Smooth muscle cell (in vitro differentiated cells): Measurements from ENCODE around the gene ADGRG7. TPM values are rescaled to one million over a fixed set of nuclear protein-coding genes. Genes with fewer than 3 reads are reported as not detected.

Source experiments
- DNase-seq: peaks from one replicate; lab custom pipeline; 2025; ENCODE audit not compliant: unreplicated experiment; lab: John Stamatoyannopoulos, UW
- H2AFZ ChIP-seq: fragments of 200-600 bp; sonication (generic); 2 replicates; pipeline ENCODE4 v1.6.0; 2016; ENCODE audit warnings: antibody characterized with exemption, low read depth, mild to moderate bottlenecking
- H3F3A ChIP-seq: fragments of 200-600 bp; sonication (generic); 2 replicates; pipeline ENCODE4 v1.6.0; 2017; ENCODE audit warnings: antibody characterized with exemption, low read depth
- H3K27ac ChIP-seq: fragments of 200-600 bp; sonication (generic); 2 replicates; pipeline ENCODE4 v1.5.1; 2016; ENCODE audit warnings: low read depth, mild to moderate bottlenecking
- H3K27me3 ChIP-seq: fragments of 200-600 bp; sonication (generic); 2 replicates; pipeline ENCODE4 v1.6.1; 2016; ENCODE audit warnings: low read depth, mild to moderate bottlenecking
- H3K36me3 ChIP-seq: fragments of 200-600 bp; sonication (generic); 2 replicates; pipeline ENCODE4 v1.5.1; 2016; ENCODE audit warnings: low read depth
- H3K4me1 ChIP-seq: fragments of 200-600 bp; sonication (generic); 2 replicates; pipeline ENCODE4 v1.5.1; 2016; ENCODE audit warnings: low read depth
- H3K4me2 ChIP-seq: fragments of 200-600 bp; sonication (generic); 2 replicates; pipeline ENCODE4 v1.6.0; 2016; ENCODE audit warnings: mild to moderate bottlenecking
- H3K4me3 ChIP-seq: fragments of 200-600 bp; sonication (generic); 2 replicates; pipeline ENCODE4 v1.5.1; 2016; ENCODE audit warnings: mild to moderate bottlenecking
- H3K79me2 ChIP-seq: fragments of 200-600 bp; sonication (generic); 2 replicates; pipeline ENCODE4 v1.6.0; 2016; ENCODE audit warnings: low read depth, mild to moderate bottlenecking
- H3K9ac ChIP-seq: fragments of 200-600 bp; sonication (generic); 2 replicates; pipeline ENCODE4 v1.6.0; 2016; ENCODE audit warnings: low read depth
- H3K9me3 ChIP-seq: fragments of 200-600 bp; sonication (generic); replicated peaks from 2 replicates; pipeline ENCODE4 v1.5.1; 2016; ENCODE audit warnings: low read depth
- H4K20me1 ChIP-seq: fragments of 200-600 bp; sonication (generic); 2 replicates; pipeline ENCODE4 v1.6.0; 2016; ENCODE audit warnings: low read depth
- CTCF ChIP-seq: fragments of 200-600 bp; sonication (generic); IDR thresholded peaks from 2 replicates; pipeline ENCODE4 v1.5.1; 2017; ENCODE audit warnings: borderline replicate concordance, mild to moderate bottlenecking, antibody characterized with exemption; ENCODE audit not compliant: insufficient read depth, poor library complexity, severe bottlenecking
- WGBS: methylation state at CpG from one replicate; pipeline ENCODE4 v1.1.7; 2016; ENCODE audit warnings: low lambda C conversion rate; 5-methylcytosine and 5-hydroxymethylcytosine counted together
- polyA plus RNA-seq: library from polyadenylated mRNA; unstranded; fragments of >200 nt; fragmentation: Nextera tagmentation; extraction: Ambion mirVana; gene quantifications from 2 replicates; pipeline ENCODE4 v1.2.1, GENCODE V29; 2016
- total RNA-seq: library from RNA; depleted of rRNA; stranded (reverse); fragments of >200 nt; gene quantifications from 2 replicates; pipeline ENCODE4 v1.2.3, GENCODE V29; 2014

Gene ADGRG7
- total and polyA plus RNA-seq, 2 experiments from 2014 or later: 0.04 TPM; not detected in 1

- 85% methylated on average over 2 of the region's 3 CpGs for WGBS
- no peak overlapping the region for H3K27ac ChIP-seq
- no peak for DNase-seq
- H4K20me1 ChIP-seq: no peaks in the 10 kb centered on the region
- H3K4me3 ChIP-seq: peak overlapping the region; percentile 34
- no peak overlapping the region for H3K9ac ChIP-seq
- H3K79me2 ChIP-seq: no peaks in the 10 kb centered on the region
- no peak overlapping the region for H2AFZ ChIP-seq
- no peaks in the 10 kb centered on the region for H3K9me3 ChIP-seq
- H3K4me2 ChIP-seq: no peak overlapping the region
- TF ChIP-seq CTCF: no peak
- H3F3A ChIP-seq: no peaks in the 10 kb centered on the region
- H3K27me3 ChIP-seq: peaks cover 7% of the 10 kb centered on the region
- H3K4me1 ChIP-seq: no peaks in the 10 kb centered on the region
- H3K36me3 ChIP-seq: no peaks in the 10 kb centered on the region
Observed at GRCh38 chr3:100611221-100611620, 1.8 kb downstream of the ADGRG7 start.

DNA sequence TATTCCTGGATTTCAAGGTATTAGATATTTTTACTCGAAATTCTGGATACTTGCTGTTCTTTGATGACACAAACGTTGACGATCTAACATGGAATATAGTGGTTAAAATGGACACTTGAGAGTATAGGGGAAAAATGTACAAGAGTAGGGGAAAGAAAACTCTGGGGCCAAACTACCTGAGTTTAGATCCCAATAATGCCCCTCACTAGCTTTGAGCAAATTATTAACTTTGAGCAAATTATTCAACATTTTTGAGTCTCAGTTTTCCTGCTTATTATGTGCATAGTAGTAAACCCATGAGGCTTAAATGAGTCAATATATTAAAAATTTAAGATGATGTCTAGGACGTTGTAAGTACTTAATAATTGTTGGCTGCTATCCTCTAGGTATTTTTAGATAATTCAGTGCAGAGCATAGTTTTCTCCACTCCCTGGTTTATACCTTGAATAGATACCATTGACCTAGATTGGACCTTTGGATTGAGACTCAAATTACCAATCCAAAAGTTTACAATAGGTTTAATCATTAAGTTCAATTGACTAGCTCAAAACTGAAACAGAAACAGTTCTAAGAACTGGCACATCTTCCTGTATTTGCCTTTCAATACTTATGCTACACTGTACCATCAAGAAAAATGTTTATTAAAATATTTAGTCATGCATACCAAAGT lies 4.5 kb downstream of the ADGRG7 start:
- no peaks in the 10 kb centered on the region for H4K20me1 ChIP-seq
- no peaks in the 10 kb centered on the region for H3F3A ChIP-seq
- no peak overlapping the region for H3K4me2 ChIP-seq
- no peak for TF ChIP-seq CTCF
- H2AFZ ChIP-seq: no peak overlapping the region
- peaks cover 7% of the 10 kb centered on the region for H3K27me3 ChIP-seq
- WGBS: 78% methylated on average over 4 of the region's 4 CpGs
- no peak for DNase-seq
- H3K9ac ChIP-seq: no peak overlapping the region
- no peaks in the 10 kb centered on the region for H3K79me2 ChIP-seq
- no peaks in the 10 kb centered on the region for H3K4me1 ChIP-seq
- H3K9me3 ChIP-seq: no peaks in the 10 kb centered on the region
- H3K27ac ChIP-seq: no peak overlapping the region
- H3K36me3 ChIP-seq: no peaks in the 10 kb centered on the region
- H3K4me3 ChIP-seq: peak overlapping the region; percentile 23

- Histone ChIP-seq H3K9ac (no peak overlapping the region), H3K27ac (no peak overlapping the region), H3K9me3 (no peaks in the 10 kb centered on the region), H3K36me3 (no peaks in the 10 kb centered on the region), H4K20me1 (no peaks in the 10 kb centered on the region), H3F3A (no peaks in the 10 kb centered on the region), H3K27me3 (peaks cover 7% of the 10 kb centered on the region), H3K79me2 (no peaks in the 10 kb centered on the region), H3K4me2 (no peak overlapping the region), H3K4me3 (no peak overlapping the region), H2AFZ (no peak overlapping the region), H3K4me1 (no peaks in the 10 kb centered on the region)
- DNase-seq: no peak
- TF ChIP-seq CTCF: no peak
Observed at GRCh38 chr3:100614941-100615340, 5.5 kb downstream of the ADGRG7 start.

DNA sequence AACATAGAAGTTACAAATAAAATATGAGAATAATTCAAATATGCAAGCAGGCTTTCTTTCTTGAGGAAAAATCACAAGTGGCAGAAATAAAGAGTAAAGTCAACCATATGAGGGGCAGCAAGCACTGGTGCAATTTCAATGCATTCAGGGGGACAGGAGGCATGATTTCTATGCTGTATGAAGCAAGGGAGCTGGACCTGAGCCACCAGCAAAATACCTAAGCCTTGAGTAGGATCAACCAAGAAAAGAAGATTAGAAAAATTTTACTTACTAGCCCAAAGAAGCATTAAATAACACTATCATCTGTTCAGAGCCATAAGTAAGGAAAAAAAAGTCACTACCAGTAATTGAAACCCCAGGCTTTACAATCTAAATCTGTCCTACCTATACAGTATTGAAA lies 6.3 kb downstream of the ADGRG7 start:
- Histone ChIP-seq H3K79me2 (no peaks in the 10 kb centered on the region), H3K4me2 (no peak overlapping the region), H2AFZ (no peak overlapping the region), H3K27ac (no peak overlapping the region), H3F3A (no peaks in the 10 kb centered on the region), H3K36me3 (no peaks in the 10 kb centered on the region), H3K9me3 (no peaks in the 10 kb centered on the region), H4K20me1 (no peaks in the 10 kb centered on the region), H3K9ac (no peak overlapping the region), H3K4me1 (no peaks in the 10 kb centered on the region), H3K4me3 (no peak overlapping the region), H3K27me3 (peaks cover 5% of the 10 kb centered on the region)
- no peak for TF ChIP-seq CTCF
- no peak for DNase-seq
